Mesendoderm (in vitro differentiated cells): ENCODE data around the gene OR2AT4.
A peak's percentile ranks its signal among the peaks of the same experiment; 100 is the strongest.

Experiments used
- DNase-seq: peaks from one replicate; pipeline ENCODE4 v3.0.0; 2013
- H2AK5ac ChIP-seq: 2 replicates; pipeline ENCODE4 v1.6.1; 2013; ENCODE audit warnings: low read length, inconsistent platforms
- H2BK120ac ChIP-seq: 2 replicates; pipeline ENCODE4 v1.6.1; 2013; ENCODE audit warnings: low read depth, mild to moderate bottlenecking, low read length, moderate library complexity, mixed read lengths
- H2BK15ac ChIP-seq: replicated peaks from 2 replicates; pipeline ENCODE4 v1.6.1; 2013; ENCODE audit warnings: low read depth, mild to moderate bottlenecking, moderate library complexity
- H2BK5ac ChIP-seq: 2 replicates; pipeline ENCODE4 v1.6.1; 2013; ENCODE audit warnings: low read length, inconsistent platforms
- H3K18ac ChIP-seq: 2 replicates; pipeline ENCODE4 v1.6.1; 2013; ENCODE audit warnings: mild to moderate bottlenecking, low read length, mixed read lengths
- H3K23ac ChIP-seq: one replicate; pipeline ENCODE4 v1.6.1; 2013; ENCODE audit warnings: low read length
- H3K27ac ChIP-seq: 2 replicates; pipeline ENCODE4 v1.5.1; 2013; ENCODE audit warnings: low read depth, mild to moderate bottlenecking, inconsistent platforms, low read length, moderate library complexity
- H3K27me3 ChIP-seq: 2 replicates; pipeline ENCODE4 v1.6.1; 2013; ENCODE audit warnings: low read length, control low read depth, mild to moderate bottlenecking, inconsistent platforms; ENCODE audit not compliant: insufficient read depth, poor library complexity
- H3K36me3 ChIP-seq: 2 replicates; pipeline ENCODE4 v1.6.1; 2013; ENCODE audit warnings: low read length, inconsistent platforms; ENCODE audit not compliant: control insufficient read depth, insufficient read depth
- H3K4ac ChIP-seq: one replicate; pipeline ENCODE4 v1.6.1; 2013; ENCODE audit warnings: low read depth, mild to moderate bottlenecking, low read length, moderate library complexity
- H3K4me1 ChIP-seq: 2 replicates; pipeline ENCODE4 v1.6.1; 2013; ENCODE audit warnings: low read depth, low read length, inconsistent platforms; ENCODE audit not compliant: control insufficient read depth
- H3K4me2 ChIP-seq: 2 replicates; pipeline ENCODE4 v1.6.1; 2013; ENCODE audit warnings: low read length
- H3K4me3 ChIP-seq: 2 replicates; pipeline ENCODE4 v1.5.1; 2013; ENCODE audit warnings: mild to moderate bottlenecking, low read length
- H3K56ac ChIP-seq: one replicate; pipeline ENCODE4 v1.6.1; 2013; ENCODE audit warnings: low read length
- H3K79me1 ChIP-seq: 2 replicates; pipeline ENCODE4 v1.6.1; 2013; ENCODE audit warnings: low read length, inconsistent platforms
- H3K79me2 ChIP-seq: 2 replicates; pipeline ENCODE4 v1.6.1; 2013; ENCODE audit warnings: mild to moderate bottlenecking, low read length; ENCODE audit not compliant: control insufficient read depth, insufficient read depth
- H3K9ac ChIP-seq: 2 replicates; pipeline ENCODE4 v1.6.1; 2013; ENCODE audit warnings: low read length, inconsistent platforms
- H4K5ac ChIP-seq: one replicate; pipeline ENCODE4 v1.6.1; 2013; ENCODE audit warnings: low read length
- H4K8ac ChIP-seq: one replicate; pipeline ENCODE4 v1.6.1; 2013; ENCODE audit warnings: low read depth, mild to moderate bottlenecking, control low read depth, low read length, moderate library complexity
- WGBS: extraction: QIAGEN DNeasy Blood & Tissue Kit; methylation state at CpG from one replicate; pipeline ENCODE4 v1.1.7; 2013; ENCODE audit warnings: low lambda C conversion rate, missing lambda C conversion rate; ENCODE audit not compliant: insufficient coverage; ENCODE audit errors: extremely low coverage; 5-methylcytosine and 5-hydroxymethylcytosine counted together

Gene OR2AT4

GRCh38 chr11:75059299-75059698 lies 37.4 kb downstream of the OR2AT4 start:
- H3K27ac ChIP-seq = no peak overlapping the region
- no peak overlapping the region for H3K56ac ChIP-seq
- H4K8ac ChIP-seq = no peak overlapping the region
- H3K18ac ChIP-seq = no peak overlapping the region
- no peaks in the 10 kb centered on the region for H3K27me3 ChIP-seq
- no peak overlapping the region for H3K4me2 ChIP-seq
- H3K23ac ChIP-seq = no peak overlapping the region
- H2AK5ac ChIP-seq = no peak overlapping the region
- no peak overlapping the region for H4K5ac ChIP-seq
- H3K36me3 ChIP-seq = no peaks in the 10 kb centered on the region
- DNase-seq = no peak
- H3K79me2 ChIP-seq = no peaks in the 10 kb centered on the region
- H2BK120ac ChIP-seq = no peak overlapping the region
- H3K4me1 ChIP-seq = no peaks in the 10 kb centered on the region
- H3K79me1 ChIP-seq = no peaks in the 10 kb centered on the region
- H2BK15ac ChIP-seq = no peak overlapping the region
- no peak overlapping the region for H3K9ac ChIP-seq
- no peak overlapping the region for H3K4me3 ChIP-seq
- no peak overlapping the region for H2BK5ac ChIP-seq
- H3K4ac ChIP-seq = no peak overlapping the region

- Histone ChIP-seq H3K4ac (no peak overlapping the region), H3K79me1 (no peaks in the 10 kb centered on the region), H3K36me3 (no peaks in the 10 kb centered on the region), H2BK120ac (no peak overlapping the region), H4K5ac (no peak overlapping the region), H3K79me2 (no peaks in the 10 kb centered on the region), H2BK5ac (no peak overlapping the region), H3K4me2 (no peak overlapping the region), H3K23ac (no peak overlapping the region), H2BK15ac (no peak overlapping the region), H3K4me1 (no peaks in the 10 kb centered on the region), H3K4me3 (no peak overlapping the region), H3K9ac (no peak overlapping the region), H3K18ac (no peak overlapping the region), H3K27ac (no peak overlapping the region), H3K56ac (no peak overlapping the region), H4K8ac (no peak overlapping the region), H2AK5ac (no peak overlapping the region), H3K27me3 (no peaks in the 10 kb centered on the region)
- no CpG with 5 or more reads among the region's 3 CpGs for WGBS
- DNase-seq = no peak
Measured at GRCh38 chr11:75056814-75057213, 39.9 kb downstream of the OR2AT4 start.

GRCh38 chr11:75055511-75055910 lies 41.2 kb downstream of the OR2AT4 start:
- H3K27ac ChIP-seq = no peak overlapping the region
- no peak overlapping the region for H4K8ac ChIP-seq
- no peak overlapping the region for H3K9ac ChIP-seq
- no peak overlapping the region for H3K23ac ChIP-seq
- no peak overlapping the region for H3K4me3 ChIP-seq
- no peak for DNase-seq
- no peak overlapping the region for H2AK5ac ChIP-seq
- no peaks in the 10 kb centered on the region for H3K4me1 ChIP-seq
- H3K4ac ChIP-seq = no peak overlapping the region
- H2BK5ac ChIP-seq = no peak overlapping the region
- H4K5ac ChIP-seq = no peak overlapping the region
- H3K36me3 ChIP-seq = no peaks in the 10 kb centered on the region
- no peaks in the 10 kb centered on the region for H3K27me3 ChIP-seq
- no peak overlapping the region for H2BK120ac ChIP-seq
- no peak overlapping the region for H2BK15ac ChIP-seq
- no peak overlapping the region for H3K4me2 ChIP-seq
- no CpG with 5 or more reads among the region's 6 CpGs for WGBS
- H3K56ac ChIP-seq = no peak overlapping the region
- no peak overlapping the region for H3K18ac ChIP-seq
- no peaks in the 10 kb centered on the region for H3K79me2 ChIP-seq
- H3K79me1 ChIP-seq = no peaks in the 10 kb centered on the region

GRCh38 chr11:75052457-75052856 lies 44.2 kb downstream of the OR2AT4 start:
- no peak overlapping the region for H4K8ac ChIP-seq
- H3K79me2 ChIP-seq = no peaks in the 10 kb centered on the region
- no peak overlapping the region for H3K4me2 ChIP-seq
- H4K5ac ChIP-seq = no peak overlapping the region
- H2AK5ac ChIP-seq = no peak overlapping the region
- no peak overlapping the region for H3K27ac ChIP-seq
- H2BK15ac ChIP-seq = no peak overlapping the region
- no peak overlapping the region for H3K23ac ChIP-seq
- H2BK5ac ChIP-seq = no peak overlapping the region
- no peak overlapping the region for H3K4ac ChIP-seq
- no peaks in the 10 kb centered on the region for H3K4me1 ChIP-seq
- no peaks in the 10 kb centered on the region for H3K27me3 ChIP-seq
- H3K9ac ChIP-seq = no peak overlapping the region
- no peak overlapping the region for H3K18ac ChIP-seq
- H2BK120ac ChIP-seq = no peak overlapping the region
- no peaks in the 10 kb centered on the region for H3K36me3 ChIP-seq
- no peak overlapping the region for H3K56ac ChIP-seq
- no peak overlapping the region for H3K4me3 ChIP-seq
- no peaks in the 10 kb centered on the region for H3K79me1 ChIP-seq
- DNase-seq = no peak
- no CpG with 5 or more reads among the region's 1 CpG for WGBS

- DNase-seq = no peak
- Histone ChIP-seq H3K4me2 (no peak overlapping the region), H3K79me2 (no peaks in the 10 kb centered on the region), H3K4ac (no peak overlapping the region), H2AK5ac (no peak overlapping the region), H3K36me3 (no peaks in the 10 kb centered on the region), H3K79me1 (no peaks in the 10 kb centered on the region), H2BK120ac (no peak overlapping the region), H3K23ac (no peak overlapping the region), H3K9ac (no peak overlapping the region), H4K8ac (no peak overlapping the region), H3K18ac (no peak overlapping the region), H3K4me3 (no peak overlapping the region), H2BK5ac (no peak overlapping the region), H3K4me1 (no peaks in the 10 kb centered on the region), H3K56ac (peak overlapping the region; percentile 31), H4K5ac (no peak overlapping the region), H3K27ac (no peak overlapping the region), H3K27me3 (no peaks in the 10 kb centered on the region), H2BK15ac (no peak overlapping the region)
- no CpG with 5 or more reads among the region's 5 CpGs for WGBS
Measured at GRCh38 chr11:75051043-75051442, 45.6 kb downstream of the OR2AT4 start.

- Histone ChIP-seq H3K56ac (peak overlapping the region; percentile 43), H3K4me3 (no peak overlapping the region), H2BK15ac (no peak overlapping the region), H3K23ac (no peak overlapping the region), H3K18ac (no peak overlapping the region), H3K27me3 (no peaks in the 10 kb centered on the region), H4K5ac (no peak overlapping the region), H3K79me1 (no peaks in the 10 kb centered on the region), H3K36me3 (no peaks in the 10 kb centered on the region), H2BK5ac (no peak overlapping the region), H3K4me1 (no peaks in the 10 kb centered on the region), H3K79me2 (no peaks in the 10 kb centered on the region), H3K9ac (no peak overlapping the region), H3K27ac (no peak overlapping the region), H2AK5ac (no peak overlapping the region), H3K4ac (no peak overlapping the region), H4K8ac (no peak overlapping the region), H2BK120ac (no peak overlapping the region), H3K4me2 (no peak overlapping the region)
- WGBS = no CpG with 5 or more reads among the region's 4 CpGs
- no peak for DNase-seq
Measured at GRCh38 chr11:75050516-75050915, 46.2 kb downstream of the OR2AT4 start.
